Measurements from ENCODE around the gene TNNT3.

The TNNT3 gene

GRCh38 chr11:1888811-1889210 is 30.7 kb upstream of the TNNT3 start:
- DNase-seq (ENCODE audit: low read depth, low spot score) = no peak
- TF ChIP-seq CTCF (IDR thresholded peaks at IDR 0.05; ENCODE audit: insufficient read depth, low read length, missing control alignments) = no peak
- CTCF ChIA-PET = interaction anchor here (0.9 to 1.4 kb wide), 3 partner anchors 194 to 263 kb away, joined by 3 to 4 read pairs (median 3); no protein-coding TSS in a partner anchor
- H3K4me3 ChIP-seq (ENCODE audit: low read depth, low read length) = no peak overlapping the region
- POLR2A ChIA-PET = no interaction called here

- POLR2A ChIA-PET = no interaction called here
- CTCF ChIA-PET = interaction anchor here (0.9 to 1.4 kb wide), 3 partner anchors 195 to 263 kb away, joined by 3 to 4 read pairs (median 3); no protein-coding TSS in a partner anchor
- TF ChIP-seq CTCF (IDR thresholded peaks at IDR 0.05; ENCODE audit: insufficient read depth, low read length, missing control alignments) = no peak
- no peak for DNase-seq (ENCODE audit: low read depth, low spot score)
- no peak overlapping the region for H3K4me3 ChIP-seq (ENCODE audit: low read depth, low read length)
These were observed 30.1 kb upstream of the TNNT3 start for GRCh38 chr11:1889224-1889930.

- no peak for TF ChIP-seq CTCF (IDR thresholded peaks at IDR 0.05; ENCODE audit: insufficient read depth, low read length, missing control alignments)
- H3K4me3 ChIP-seq (ENCODE audit: low read depth, low read length) = no peak overlapping the region
- ChIA-PET POLR2A (no interaction called here), CTCF (interaction anchor here (1.1 to 2.3 kb wide), 2 partner anchors 9 to 196 kb away, joined by 3 to 18 read pairs; no protein-coding TSS in a partner anchor)
- DNase-seq (ENCODE audit: low read depth, low spot score) = no peak
These were observed 29.3 kb upstream of the TNNT3 start for GRCh38 chr11:1889941-1890855.

GRCh38 chr11:1890856-1891830 is 28.4 kb upstream of the TNNT3 start:
- CTCF ChIA-PET = interaction anchor here (1.2 to 2.3 kb wide), 2 partner anchors 10 to 14 kb away, joined by 3 to 18 read pairs; no protein-coding TSS in a partner anchor
- H3K4me3 ChIP-seq (ENCODE audit: low read depth, low read length) = no peak overlapping the region
- POLR2A ChIA-PET = no interaction called here
- no peak for TF ChIP-seq CTCF (IDR thresholded peaks at IDR 0.05; ENCODE audit: insufficient read depth, low read length, missing control alignments)
- DNase-seq (ENCODE audit: low read depth, low spot score) = no peak

GRCh38 chr11:1891831-1892115 is 27.7 kb upstream of the TNNT3 start, which contains the start of gene PRR33:
PRR33 (minus strand) TSS chr11:1891895; CDS start chr11:1890584, 1,311 bp downstream.
- no peak within 1 kb of the TSS for H3K4me3 ChIP-seq (ENCODE audit: low read depth, low read length)
- ChIA-PET POLR2A (no interaction called here), CTCF (interaction anchor here (1.2 to 2.3 kb wide), 2 partner anchors 10 to 14 kb away, joined by 3 to 18 read pairs; no protein-coding TSS in a partner anchor)
- no peak for TF ChIP-seq CTCF (IDR thresholded peaks at IDR 0.05; ENCODE audit: insufficient read depth, low read length, missing control alignments)
- no peak for DNase-seq (ENCODE audit: low read depth, low spot score)

Measured in AG04449 (cell line).